Measurements from ENCODE around the gene ZMYM2.
A peak's percentile ranks its signal among the peaks of the same experiment; 100 is the strongest.

ZMYM2 gene

DNA sequence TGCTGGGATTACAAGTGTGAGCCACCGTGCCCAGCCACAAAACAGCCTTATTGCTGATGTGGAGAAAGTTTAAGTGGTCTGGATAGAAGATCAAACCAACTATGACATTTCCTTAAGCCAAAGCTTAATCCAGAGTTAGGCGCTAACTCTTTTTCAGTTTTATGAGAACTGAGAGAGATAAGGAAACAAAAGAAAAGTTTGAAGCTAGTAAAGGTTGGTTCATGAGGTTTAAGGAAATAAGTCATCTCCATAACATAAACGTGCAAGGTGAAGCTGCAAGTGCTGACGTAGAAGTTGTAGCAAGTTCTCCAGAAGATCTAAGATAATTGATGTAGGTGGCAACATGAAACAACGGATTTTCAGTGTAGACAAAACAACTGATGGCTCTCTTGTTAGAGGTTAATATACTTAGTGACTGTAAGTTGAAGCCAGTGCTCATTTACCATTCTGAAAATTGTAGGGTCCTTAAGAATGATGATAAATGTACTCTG lies 41.6 kb downstream of the ZMYM2 start:
- Histone ChIP-seq H3K4me1 (ENCODE audit: control extremely low read depth in 1 of 4, control insufficient read depth in 4 of 4, insufficient read depth in 4 of 4, low read length in 3 of 4) (peaks cover 0 to 5% (median 2%) of the 10 kb centered on the region in 4 experiments), H3K4me3 (ENCODE audit: control insufficient read depth in 1 of 7, extremely low read depth in 1 of 7, insufficient read depth in 4 of 7, low read depth in 2 of 7, low read length in 6 of 7) (no peak overlapping the region), H3K36me3 (ENCODE audit: control insufficient read depth in 4 of 4, insufficient read depth in 4 of 4, low read length in 3 of 4) (peaks cover 12 to 58% (median 30%) of the 10 kb centered on the region in 4 experiments), H3K27me3 (replicated peaks in 2 of 5; ENCODE audit: control insufficient read depth in 4 of 5, insufficient read depth in 5 of 5, low read length in 4 of 5) (no peaks in the 10 kb centered on the region), H3K9me3 (ENCODE audit: control extremely low read depth in 1 of 5, control insufficient read depth in 4 of 5, insufficient read depth in 2 of 5, low read depth in 1 of 5, low read length in 4 of 5) (no peaks in the 10 kb centered on the region), H3K27ac (ENCODE audit: insufficient read depth in 1 of 2, low read depth in 1 of 2, low read length in 2 of 2, poor library complexity in 1 of 2, severe bottlenecking in 2 of 2) (no peak overlapping the region)
- POLR2A ChIA-PET = no interaction called here
- CTCF ChIA-PET = interaction anchor here (10.8 kb wide), 1 partner anchor 14 kb away, joined by 52 read pairs; no protein-coding TSS in a partner anchor
- DNase-seq = no peak
- 95% methylated on average over 3 of the region's 5 CpGs for WGBS (ENCODE audit: insufficient coverage)

DNA sequence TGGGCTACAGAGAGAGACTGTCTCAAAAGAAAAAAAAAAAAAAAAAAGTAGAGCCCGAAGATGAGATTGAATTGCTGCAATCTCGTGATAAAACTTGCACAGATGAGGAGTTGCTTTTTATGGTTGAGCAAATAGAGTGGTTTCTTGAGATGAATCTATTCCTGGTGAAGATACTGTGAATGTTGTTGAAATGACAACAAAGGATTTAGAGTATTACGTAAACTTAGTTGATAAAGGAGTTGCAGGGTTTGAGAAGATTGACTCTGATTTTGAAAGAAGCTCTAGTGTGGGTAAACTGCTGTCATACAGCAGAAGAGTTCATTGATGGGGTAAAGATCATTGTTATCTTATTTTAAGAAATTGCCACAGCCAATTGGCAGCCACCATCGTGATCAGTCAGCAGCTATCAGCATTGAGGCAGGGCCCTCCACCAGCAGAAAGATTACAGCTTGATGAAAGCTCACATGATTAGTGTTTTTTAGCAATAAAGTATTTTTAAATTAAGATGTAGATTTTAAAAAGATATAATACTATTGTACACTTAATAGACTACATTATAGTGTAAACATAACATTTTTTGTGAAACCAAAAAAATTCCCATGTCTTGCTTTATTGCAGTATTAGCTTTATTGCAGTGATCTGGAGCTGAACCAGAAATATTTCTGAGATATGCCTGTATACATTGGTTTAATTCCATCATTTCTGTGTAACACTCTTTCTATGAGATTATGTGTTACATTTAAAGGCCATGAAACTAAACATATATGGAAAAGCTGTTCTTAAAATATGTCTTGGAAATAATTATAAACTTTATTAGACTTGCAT lies 43.1 kb downstream of the ZMYM2 start:
- H3K4me3 ChIP-seq (ENCODE audit: control insufficient read depth in 1 of 7, extremely low read depth in 1 of 7, insufficient read depth in 4 of 7, low read depth in 2 of 7, low read length in 6 of 7) = no peak overlapping the region
- DNase-seq = no peak
- peaks cover 0 to 5% (median 2%) of the 10 kb centered on the region in 4 experiments for H3K4me1 ChIP-seq (ENCODE audit: control extremely low read depth in 1 of 4, control insufficient read depth in 4 of 4, insufficient read depth in 4 of 4, low read length in 3 of 4)
- H3K27me3 ChIP-seq (replicated peaks in 2 of 5; ENCODE audit: control insufficient read depth in 4 of 5, insufficient read depth in 5 of 5, low read length in 4 of 5) = no peaks in the 10 kb centered on the region
- 80% methylated on average over 2 of the region's 4 CpGs for WGBS (ENCODE audit: insufficient coverage)
- no peaks in the 10 kb centered on the region for H3K9me3 ChIP-seq (ENCODE audit: control extremely low read depth in 1 of 5, control insufficient read depth in 4 of 5, insufficient read depth in 2 of 5, low read depth in 1 of 5, low read length in 4 of 5)
- ChIA-PET POLR2A (interaction anchor here (0.7 kb wide), 1 partner anchor 66 kb away, joined by 3 read pairs; no protein-coding TSS in a partner anchor), CTCF (interaction anchor here (0.6 to 10.8 kb wide), 4 partner anchors 8 to 38 kb away, joined by 3 to 52 read pairs (median 4); no protein-coding TSS in a partner anchor)
- H3K27ac ChIP-seq (ENCODE audit: insufficient read depth in 1 of 2, low read depth in 1 of 2, low read length in 2 of 2, poor library complexity in 1 of 2, severe bottlenecking in 2 of 2) = no peak overlapping the region
- H3K36me3 ChIP-seq (ENCODE audit: control insufficient read depth in 4 of 4, insufficient read depth in 4 of 4, low read length in 3 of 4) = peaks cover 14 to 56% (median 35%) of the 10 kb centered on the region in 4 experiments

DNA sequence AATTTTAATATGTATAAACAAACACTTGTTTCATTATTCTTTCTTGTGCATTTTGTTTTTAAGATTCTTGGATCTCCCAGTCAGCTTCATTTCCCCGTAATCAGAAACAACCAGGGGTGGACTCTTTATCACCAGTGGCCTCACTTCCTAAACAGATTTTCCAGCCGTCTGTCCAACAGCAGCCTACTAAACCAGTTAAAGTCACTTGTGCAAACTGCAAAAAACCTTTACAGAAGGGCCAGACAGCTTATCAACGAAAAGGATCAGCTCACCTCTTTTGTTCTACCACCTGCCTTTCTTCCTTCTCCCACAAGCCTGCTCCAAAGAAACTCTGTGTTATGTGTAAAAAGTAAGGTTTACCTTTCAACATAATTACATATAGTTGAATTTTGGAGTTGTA lies 44.3 kb downstream of the ZMYM2 start:
- Histone ChIP-seq H3K4me3 (ENCODE audit: control insufficient read depth in 1 of 7, extremely low read depth in 1 of 7, insufficient read depth in 4 of 7, low read depth in 2 of 7, low read length in 6 of 7) (no peak overlapping the region), H3K27me3 (replicated peaks in 2 of 5; ENCODE audit: control insufficient read depth in 4 of 5, insufficient read depth in 5 of 5, low read length in 4 of 5) (no peaks in the 10 kb centered on the region), H3K36me3 (ENCODE audit: control insufficient read depth in 4 of 4, insufficient read depth in 4 of 4, low read length in 3 of 4) (peaks cover 16 to 55% (median 39%) of the 10 kb centered on the region in 4 experiments), H3K9me3 (ENCODE audit: control extremely low read depth in 1 of 5, control insufficient read depth in 4 of 5, insufficient read depth in 2 of 5, low read depth in 1 of 5, low read length in 4 of 5) (no peaks in the 10 kb centered on the region), H3K27ac (ENCODE audit: insufficient read depth in 1 of 2, low read depth in 1 of 2, low read length in 2 of 2, poor library complexity in 1 of 2, severe bottlenecking in 2 of 2) (no peak overlapping the region), H3K4me1 (ENCODE audit: control extremely low read depth in 1 of 4, control insufficient read depth in 4 of 4, insufficient read depth in 4 of 4, low read length in 3 of 4) (peaks cover 0 to 5% (median 2%) of the 10 kb centered on the region in 4 experiments)
- ChIA-PET POLR2A (no interaction called here), CTCF (interaction anchor here (10.8 kb wide), 1 partner anchor 17 kb away, joined by 52 read pairs; no protein-coding TSS in a partner anchor)
- peak in 2 of 3 donors; percentile 48 to 66 for DNase-seq
- WGBS (ENCODE audit: insufficient coverage) = 48% methylated on average over 2 of the region's 3 CpGs

DNA sequence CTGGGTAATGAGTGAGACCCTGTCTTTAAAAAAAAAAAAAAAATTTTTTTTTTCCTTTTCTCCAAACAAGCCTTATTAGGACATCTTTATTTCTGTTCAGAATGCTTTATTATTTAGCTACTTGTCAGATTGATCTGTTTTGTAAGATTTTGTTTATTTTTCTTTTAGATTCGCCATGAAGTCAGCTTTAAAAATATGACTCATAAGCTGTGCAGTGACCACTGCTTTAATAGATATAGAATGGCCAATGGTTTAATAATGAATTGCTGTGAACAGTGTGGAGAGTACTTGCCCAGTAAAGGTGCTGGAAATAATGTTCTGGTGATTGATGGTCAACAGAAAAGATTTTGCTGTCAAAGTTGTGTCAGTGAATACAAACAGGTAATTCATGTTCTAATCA lies 47.7 kb downstream of the ZMYM2 start:
- Histone ChIP-seq H3K9me3 (ENCODE audit: control extremely low read depth in 1 of 5, control insufficient read depth in 4 of 5, insufficient read depth in 2 of 5, low read depth in 1 of 5, low read length in 4 of 5) (peaks cover 0 to 2% (median 0%) of the 10 kb centered on the region in 5 experiments), H3K4me1 (ENCODE audit: control extremely low read depth in 1 of 4, control insufficient read depth in 4 of 4, insufficient read depth in 4 of 4, low read length in 3 of 4) (peaks cover 0 to 5% (median 2%) of the 10 kb centered on the region in 4 experiments), H3K27ac (ENCODE audit: insufficient read depth in 1 of 2, low read depth in 1 of 2, low read length in 2 of 2, poor library complexity in 1 of 2, severe bottlenecking in 2 of 2) (no peak overlapping the region), H3K36me3 (ENCODE audit: control insufficient read depth in 4 of 4, insufficient read depth in 4 of 4, low read length in 3 of 4) (peaks cover 23 to 71% (median 46%) of the 10 kb centered on the region in 4 experiments), H3K4me3 (ENCODE audit: control insufficient read depth in 1 of 7, extremely low read depth in 1 of 7, insufficient read depth in 4 of 7, low read depth in 2 of 7, low read length in 6 of 7) (no peak overlapping the region), H3K27me3 (replicated peaks in 2 of 5; ENCODE audit: control insufficient read depth in 4 of 5, insufficient read depth in 5 of 5, low read length in 4 of 5) (no peaks in the 10 kb centered on the region)
- ChIA-PET POLR2A (interaction anchor here (0.6 kb wide), 1 partner anchor 146 kb away, joined by 7 read pairs; no protein-coding TSS in a partner anchor), CTCF (interaction anchor here (1.2 to 1.5 kb wide), 3 partner anchors 11 to 18 kb away, joined by 3 to 4 read pairs (median 4); no protein-coding TSS in a partner anchor)
- 100% methylated on average over 1 of the region's 1 CpG for WGBS (ENCODE audit: insufficient coverage)
- no peak for DNase-seq

DNA sequence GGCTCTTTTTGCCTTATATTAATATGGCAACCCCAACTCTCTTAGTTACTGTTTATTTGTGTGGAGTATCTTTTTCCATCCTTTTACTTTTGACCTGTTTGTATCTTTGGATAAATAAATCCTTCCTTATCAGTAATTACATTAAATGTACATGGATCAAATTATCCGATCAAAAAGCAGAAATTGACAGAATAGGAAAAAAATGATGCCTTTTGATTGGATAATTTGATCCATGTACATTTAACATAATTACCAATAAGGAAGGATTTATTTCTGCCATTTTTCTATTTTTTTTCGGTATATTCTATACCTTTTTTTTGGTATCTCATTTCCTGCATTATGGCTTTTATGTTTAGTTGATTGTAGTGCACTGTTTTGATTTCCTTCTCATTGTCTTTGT lies 57.2 kb downstream of the ZMYM2 start:
- Histone ChIP-seq H3K36me3 (ENCODE audit: control insufficient read depth in 4 of 4, insufficient read depth in 4 of 4, low read length in 3 of 4) (peaks cover 24 to 77% (median 38%) of the 10 kb centered on the region in 4 experiments), H3K9me3 (ENCODE audit: control extremely low read depth in 1 of 5, control insufficient read depth in 4 of 5, insufficient read depth in 2 of 5, low read depth in 1 of 5, low read length in 4 of 5) (peaks cover 9 to 37% (median 13%) of the 10 kb centered on the region in 5 experiments), H3K4me1 (ENCODE audit: control extremely low read depth in 1 of 4, control insufficient read depth in 4 of 4, insufficient read depth in 4 of 4, low read length in 3 of 4) (no peaks in the 10 kb centered on the region), H3K27ac (ENCODE audit: insufficient read depth in 1 of 2, low read depth in 1 of 2, low read length in 2 of 2, poor library complexity in 1 of 2, severe bottlenecking in 2 of 2) (no peak overlapping the region), H3K27me3 (replicated peaks in 2 of 5; ENCODE audit: control insufficient read depth in 4 of 5, insufficient read depth in 5 of 5, low read length in 4 of 5) (no peaks in the 10 kb centered on the region), H3K4me3 (ENCODE audit: control insufficient read depth in 1 of 7, extremely low read depth in 1 of 7, insufficient read depth in 4 of 7, low read depth in 2 of 7, low read length in 6 of 7) (no peak overlapping the region)
- POLR2A ChIA-PET = no interaction called here
- WGBS (ENCODE audit: insufficient coverage) = no CpG with 5 or more reads among the region's 2 CpGs
- CTCF ChIA-PET = interaction anchor here (0.6 to 1.6 kb wide), 2 partner anchors 10 to 44 kb away, joined by 3 to 4 read pairs; no protein-coding TSS in a partner anchor
- DNase-seq = peak in 2 of 3 donors; percentile 31 to 49

DNA sequence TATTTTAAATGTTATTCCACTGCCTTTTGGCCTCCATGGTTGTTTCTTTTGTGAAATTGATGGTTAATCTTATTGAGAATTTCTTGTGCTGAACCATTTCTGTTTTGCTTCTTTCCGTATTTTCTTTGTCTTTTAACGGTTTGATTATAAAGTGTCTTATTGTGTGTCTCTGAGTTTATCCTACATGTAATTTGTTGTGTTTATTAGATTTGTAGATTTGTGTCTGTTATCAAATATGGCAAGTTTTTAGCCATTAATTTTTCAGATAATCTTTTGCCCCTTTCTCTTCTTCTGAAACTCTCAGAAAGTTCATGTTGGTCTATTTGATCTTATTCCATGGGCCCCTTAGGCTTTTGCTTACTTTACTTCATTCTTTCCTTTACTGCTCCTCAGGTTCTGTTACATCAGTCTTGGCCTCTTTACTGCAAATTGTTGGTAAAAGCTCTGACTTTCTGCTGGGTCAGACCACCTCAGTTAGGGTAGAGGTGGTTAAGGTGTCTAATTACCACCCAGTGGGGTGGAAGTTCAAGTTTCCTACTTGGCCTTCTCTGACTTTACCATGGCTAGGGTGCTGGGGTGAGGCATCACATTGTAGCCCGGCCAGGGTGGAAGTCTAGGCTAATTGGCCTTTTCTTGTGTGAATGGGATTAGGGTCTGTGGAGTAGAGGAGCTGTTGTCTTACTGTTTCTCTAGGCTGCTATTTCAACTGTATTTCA lies 58.3 kb downstream of the ZMYM2 start:
- ChIA-PET CTCF (interaction anchor here (1.6 kb wide), 1 partner anchor 11 kb away, joined by 4 read pairs; no protein-coding TSS in a partner anchor), POLR2A (no interaction called here)
- Histone ChIP-seq H3K4me1 (ENCODE audit: control extremely low read depth in 1 of 4, control insufficient read depth in 4 of 4, insufficient read depth in 4 of 4, low read length in 3 of 4) (no peaks in the 10 kb centered on the region), H3K36me3 (ENCODE audit: control insufficient read depth in 4 of 4, insufficient read depth in 4 of 4, low read length in 3 of 4) (peaks cover 24 to 78% (median 43%) of the 10 kb centered on the region in 4 experiments), H3K27me3 (replicated peaks in 2 of 5; ENCODE audit: control insufficient read depth in 4 of 5, insufficient read depth in 5 of 5, low read length in 4 of 5) (no peaks in the 10 kb centered on the region), H3K4me3 (ENCODE audit: control insufficient read depth in 1 of 7, extremely low read depth in 1 of 7, insufficient read depth in 4 of 7, low read depth in 2 of 7, low read length in 6 of 7) (peak overlapping the region in 2 of 7 experiments; percentile 23 to 39), H3K27ac (ENCODE audit: insufficient read depth in 1 of 2, low read depth in 1 of 2, low read length in 2 of 2, poor library complexity in 1 of 2, severe bottlenecking in 2 of 2) (no peak overlapping the region), H3K9me3 (ENCODE audit: control extremely low read depth in 1 of 5, control insufficient read depth in 4 of 5, insufficient read depth in 2 of 5, low read depth in 1 of 5, low read length in 4 of 5) (peaks cover 9 to 37% (median 13%) of the 10 kb centered on the region in 5 experiments)
- 100% methylated on average over 1 of the region's 3 CpGs for WGBS (ENCODE audit: insufficient coverage)
- no peak for DNase-seq
